HG02610 (cell line): Measurements from ENCODE around the gene KMT2E.
"Not testable (repeated sequence)": the region's sequence is repeated elsewhere in the genome, so short reads cannot be mapped to it uniquely, and the experiment has no call there.

ENCODE experiments used
- ATAC-seq: cut with Tn5 transposase; IDR thresholded peaks from one replicate; pipeline ENCODE4 v1.9.1; 2021; ENCODE audit warnings: mild to moderate bottlenecking, moderate library complexity; ENCODE audit not compliant: unreplicated experiment

KMT2E gene

GRCh38 chr7:104981672-104982037 is 32.4 kb upstream of the KMT2E start:
- ATAC-seq: no peak

- ATAC-seq: no peak
Measured at GRCh38 chr7:104982308-104983075, 31.5 kb upstream of the KMT2E start.

- no peak for ATAC-seq
Measured at GRCh38 chr7:104983076-104983577, 30.9 kb upstream of the KMT2E start.

- peak; percentile 90 for ATAC-seq
Measured at GRCh38 chr7:104983578-104984539, 30.1 kb upstream of the KMT2E start.

- ATAC-seq: no peak
Measured at GRCh38 chr7:104984585-104985258, 29.3 kb upstream of the KMT2E start.

GRCh38 chr7:104985259-104985617 is 28.8 kb upstream of the KMT2E start:
- ATAC-seq: no peak

GRCh38 chr7:104986628-104987259 is 27.3 kb upstream of the KMT2E start:
- ATAC-seq: no peak

GRCh38 chr7:104987403-104987802 is 26.6 kb upstream of the KMT2E start:
- not testable (repeated sequence) for ATAC-seq

- ATAC-seq: no peak
Measured at GRCh38 chr7:104990983-104991382, 23.0 kb upstream of the KMT2E start.

- no peak for ATAC-seq
Measured at GRCh38 chr7:104992306-104992705, 21.7 kb upstream of the KMT2E start.

GRCh38 chr7:104993217-104993862 is 20.7 kb upstream of the KMT2E start:
- ATAC-seq: no peak

GRCh38 chr7:104998040-104998752 is 15.8 kb upstream of the KMT2E start:
- ATAC-seq: no peak

GRCh38 chr7:105000200-105000599 is 13.8 kb upstream of the KMT2E start:
- ATAC-seq: no peak

GRCh38 chr7:105000927-105001336 is 13.1 kb upstream of the KMT2E start:
- ATAC-seq: no peak

GRCh38 chr7:105001652-105002184 is 12.3 kb upstream of the KMT2E start:
- ATAC-seq: no peak

- ATAC-seq: no peak
Measured at GRCh38 chr7:105003275-105003674, 10.7 kb upstream of the KMT2E start.

- ATAC-seq: no peak
Measured at GRCh38 chr7:105003872-105004510, 10.0 kb upstream of the KMT2E start.

- not testable (repeated sequence) for ATAC-seq
Measured at GRCh38 chr7:105005006-105005405, 9.0 kb upstream of the KMT2E start.

- not testable (repeated sequence) for ATAC-seq
Measured at GRCh38 chr7:105005486-105005885, 8.5 kb upstream of the KMT2E start.
